ENCODE measurements around the gene GPR15.

GRCh38 chr3:98551236-98551635, 19.5 kb downstream of the GPR15 start:
- TF ChIP-seq, protein P1, sequence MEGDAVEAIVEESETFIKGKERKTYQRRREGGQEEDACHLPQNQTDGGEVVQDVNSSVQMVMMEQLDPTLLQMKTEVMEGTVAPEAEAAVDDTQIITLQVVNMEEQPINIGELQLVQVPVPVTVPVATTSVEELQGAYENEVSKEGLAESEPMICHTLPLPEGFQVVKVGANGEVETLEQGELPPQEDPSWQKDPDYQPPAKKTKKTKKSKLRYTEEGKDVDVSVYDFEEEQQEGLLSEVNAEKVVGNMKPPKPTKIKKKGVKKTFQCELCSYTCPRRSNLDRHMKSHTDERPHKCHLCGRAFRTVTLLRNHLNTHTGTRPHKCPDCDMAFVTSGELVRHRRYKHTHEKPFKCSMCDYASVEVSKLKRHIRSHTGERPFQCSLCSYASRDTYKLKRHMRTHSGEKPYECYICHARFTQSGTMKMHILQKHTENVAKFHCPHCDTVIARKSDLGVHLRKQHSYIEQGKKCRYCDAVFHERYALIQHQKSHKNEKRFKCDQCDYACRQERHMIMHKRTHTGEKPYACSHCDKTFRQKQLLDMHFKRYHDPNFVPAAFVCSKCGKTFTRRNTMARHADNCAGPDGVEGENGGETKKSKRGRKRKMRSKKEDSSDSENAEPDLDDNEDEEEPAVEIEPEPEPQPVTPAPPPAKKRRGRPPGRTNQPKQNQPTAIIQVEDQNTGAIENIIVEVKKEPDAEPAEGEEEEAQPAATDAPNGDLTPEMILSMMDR (IDR thresholded peaks at IDR 0.05): no peak
- TF ChIP-seq POLR2A (IDR thresholded peaks at IDR 0.05): no peak

Data from testis (tissue), 2 donors.